HG03439 (cell line): ENCODE data around the gene TCERG1L.
"Not testable (repeated sequence)": the region's sequence is repeated elsewhere in the genome, so short reads cannot be mapped to it uniquely, and the experiment has no call there.

Experiments
- ATAC-seq: cut with Tn5 transposase; IDR thresholded peaks from one replicate; pipeline ENCODE4 v1.9.1; 2021; ENCODE audit warnings: mild to moderate bottlenecking, moderate library complexity; ENCODE audit not compliant: unreplicated experiment

TCERG1L gene

GRCh38 chr10:131092386-131092785, 219.1 kb downstream of the TCERG1L start:
- ATAC-seq, result no peak

DNA sequence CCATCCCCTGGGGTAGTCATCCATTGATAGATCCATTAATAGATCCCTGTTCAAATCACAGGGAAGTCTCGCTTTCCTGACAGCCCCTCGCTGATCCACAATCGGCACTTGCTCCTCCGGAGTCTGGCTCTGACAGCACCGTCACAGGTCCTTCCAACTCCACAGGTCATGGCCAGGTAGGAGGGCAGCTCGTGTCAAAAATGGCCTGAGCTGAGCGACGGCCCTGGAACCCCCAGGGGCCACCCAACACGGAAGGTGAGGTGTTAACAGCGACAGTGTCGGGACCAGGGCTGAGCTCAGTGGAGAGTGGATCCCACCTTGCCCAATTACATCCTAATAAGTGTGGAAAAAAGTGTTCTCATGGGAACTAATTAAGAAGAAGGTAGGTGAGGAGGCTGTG, 219.8 kb downstream of the TCERG1L start:
- ATAC-seq, result no peak

DNA sequence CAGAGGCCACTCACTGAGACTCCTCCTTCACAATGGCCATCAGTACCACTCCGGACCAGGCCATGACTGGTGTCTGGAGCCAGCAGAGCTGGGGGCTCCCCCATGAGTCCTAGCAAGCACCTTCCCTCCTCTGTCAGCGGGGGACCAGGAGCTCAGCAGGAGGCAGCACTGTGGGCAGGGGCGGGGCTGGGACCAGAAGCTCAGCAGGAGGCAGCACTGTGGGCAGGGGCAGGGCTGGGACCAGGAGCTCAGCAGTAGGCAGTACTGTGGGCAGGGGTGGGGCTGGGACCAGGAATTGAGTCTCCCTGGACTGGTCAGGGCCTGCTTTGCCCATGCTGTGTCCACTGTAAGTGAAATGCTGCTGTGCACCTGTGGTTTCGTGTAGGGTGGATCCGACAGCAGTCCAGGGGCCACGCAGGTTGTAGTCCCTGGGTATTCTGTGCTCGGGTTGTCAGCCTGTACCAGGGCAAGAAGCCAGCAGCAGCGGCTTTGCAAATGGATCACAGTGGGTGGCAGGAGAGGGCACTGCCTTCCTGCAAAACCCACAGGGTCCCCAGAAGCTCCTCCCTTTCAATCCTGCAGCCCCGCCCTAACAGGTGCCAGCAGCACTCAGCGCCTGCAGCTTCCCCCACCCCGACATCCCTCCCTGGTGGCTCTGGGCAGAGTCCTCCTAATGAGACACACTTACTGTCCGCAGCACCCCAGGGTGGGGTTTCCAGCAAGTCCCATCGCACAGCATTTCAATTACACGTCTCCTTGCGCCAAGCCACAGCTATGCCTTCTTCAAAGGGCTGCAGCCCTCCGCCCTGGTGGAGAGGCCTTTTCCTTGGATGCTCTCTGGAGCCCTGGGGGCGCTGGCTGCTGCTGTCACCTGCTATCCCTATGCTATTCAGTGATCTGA, 220.5 kb downstream of the TCERG1L start:
- ATAC-seq, result no peak

- ATAC-seq, result no peak
Measured at GRCh38 chr10:131089861-131090260, 221.7 kb downstream of the TCERG1L start.

- no peak for ATAC-seq
Measured at GRCh38 chr10:131089150-131089549, 222.4 kb downstream of the TCERG1L start.

GRCh38 chr10:131088619-131089018, 222.9 kb downstream of the TCERG1L start:
- no peak for ATAC-seq

GRCh38 chr10:131087464-131088215, 223.9 kb downstream of the TCERG1L start:
- ATAC-seq, result no peak

- no peak for ATAC-seq
Measured at GRCh38 chr10:131086511-131086910, 225.0 kb downstream of the TCERG1L start.

DNA sequence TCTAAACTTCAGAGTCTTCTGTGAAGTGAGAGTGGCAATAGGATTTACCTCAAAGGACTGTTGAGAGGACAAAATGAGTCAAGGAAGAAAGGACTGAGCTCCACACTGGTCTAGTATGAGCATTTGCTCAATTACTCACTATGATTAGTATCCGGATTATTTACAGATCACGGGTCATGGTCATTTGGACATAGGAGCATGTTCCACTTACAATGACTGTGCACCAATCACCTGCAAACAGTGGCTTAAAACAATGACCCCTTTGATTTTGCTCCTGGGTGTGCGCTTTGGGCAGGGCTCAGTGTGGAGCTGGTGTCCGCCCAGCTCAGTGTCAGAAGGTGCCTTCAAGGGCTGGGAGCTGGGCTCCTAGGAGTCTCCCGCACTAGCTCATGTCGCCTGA, 225.4 kb downstream of the TCERG1L start:
- no peak for ATAC-seq

GRCh38 chr10:131085091-131085860, 226.2 kb downstream of the TCERG1L start:
- no peak for ATAC-seq

DNA sequence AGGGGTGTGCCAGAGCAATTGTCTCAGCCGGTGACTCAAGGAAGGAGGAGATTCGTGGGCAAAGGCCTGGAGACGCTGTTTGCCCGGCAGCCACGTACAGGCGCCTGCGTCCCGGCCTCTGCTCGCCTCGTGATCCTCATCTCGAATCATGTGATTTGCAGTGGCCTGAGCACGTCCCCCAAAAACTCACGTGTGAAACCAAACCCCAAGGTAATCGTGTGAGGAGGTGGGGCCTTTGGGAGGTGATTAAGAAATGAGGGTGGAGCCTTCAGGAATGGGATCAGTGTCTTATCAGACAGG, 226.8 kb downstream of the TCERG1L start:
- ATAC-seq, result no peak

- no peak for ATAC-seq
Measured at GRCh38 chr10:131083915-131084790, 227.4 kb downstream of the TCERG1L start.

DNA sequence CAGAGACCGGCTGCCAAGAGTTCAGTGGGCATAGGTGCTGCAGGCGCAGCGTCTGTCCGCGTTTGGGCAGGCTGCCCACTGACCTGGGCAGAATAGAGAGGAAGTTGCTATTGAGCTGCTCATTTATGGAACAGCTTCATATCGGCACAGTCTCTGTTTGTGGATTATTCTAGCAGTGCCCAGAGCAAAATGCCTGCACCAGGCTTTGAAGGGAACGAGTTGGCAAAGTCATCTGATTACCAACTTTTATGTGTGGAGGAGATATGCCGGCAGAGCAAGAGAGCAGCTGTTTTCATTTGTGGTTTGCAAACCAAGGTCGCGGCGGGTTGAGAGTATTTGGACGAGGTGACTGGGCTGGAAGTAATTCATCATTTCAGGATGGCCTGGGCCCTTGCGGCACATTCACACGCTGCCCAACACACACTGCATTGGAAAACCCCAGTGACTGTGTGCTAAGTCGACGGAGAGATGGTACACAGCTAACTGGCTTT, 228.5 kb downstream of the TCERG1L start:
- ATAC-seq, result no peak

- no peak for ATAC-seq
Measured at GRCh38 chr10:131082201-131082850, 229.2 kb downstream of the TCERG1L start.

DNA sequence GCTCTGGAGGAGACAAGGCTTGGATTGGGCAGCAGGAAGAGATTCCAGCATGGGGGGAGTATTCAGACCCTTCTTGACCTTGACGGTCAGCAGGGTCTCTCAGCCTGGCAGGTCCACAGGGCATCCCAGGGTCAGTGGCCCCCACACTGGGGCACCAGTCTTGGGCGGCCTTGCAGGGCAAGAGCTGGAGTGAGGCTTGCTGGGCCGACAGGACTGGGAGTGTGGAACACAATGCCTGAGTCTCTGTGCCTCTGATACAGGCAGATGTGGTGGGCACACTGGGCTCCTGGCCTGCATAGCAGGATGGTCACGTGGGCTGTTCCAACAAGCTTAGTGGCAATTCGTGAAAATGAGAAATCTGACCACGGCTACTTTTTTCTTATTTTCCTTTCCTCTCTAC, 229.7 kb downstream of the TCERG1L start:
- ATAC-seq, result no peak

DNA sequence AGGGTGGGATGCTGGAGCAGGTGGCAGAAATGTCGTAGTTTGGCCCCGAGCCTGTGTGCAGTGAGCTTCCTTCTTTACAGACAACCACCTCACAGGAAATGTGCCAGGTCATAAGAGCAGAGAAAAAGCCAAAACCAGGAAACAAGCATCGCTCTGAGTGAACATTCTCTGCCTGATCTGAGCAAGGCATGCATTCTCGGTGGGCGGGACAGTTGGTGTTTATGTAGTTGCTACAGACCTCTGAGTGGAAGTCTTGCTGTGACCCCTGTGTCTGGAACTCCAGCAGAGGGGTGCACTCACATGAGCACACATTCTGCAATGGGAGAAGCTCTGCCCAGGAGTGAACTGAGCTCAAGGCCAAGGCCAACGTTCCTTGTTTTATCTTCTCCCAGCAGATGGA, 230.1 kb downstream of the TCERG1L start:
- ATAC-seq, result no peak

DNA sequence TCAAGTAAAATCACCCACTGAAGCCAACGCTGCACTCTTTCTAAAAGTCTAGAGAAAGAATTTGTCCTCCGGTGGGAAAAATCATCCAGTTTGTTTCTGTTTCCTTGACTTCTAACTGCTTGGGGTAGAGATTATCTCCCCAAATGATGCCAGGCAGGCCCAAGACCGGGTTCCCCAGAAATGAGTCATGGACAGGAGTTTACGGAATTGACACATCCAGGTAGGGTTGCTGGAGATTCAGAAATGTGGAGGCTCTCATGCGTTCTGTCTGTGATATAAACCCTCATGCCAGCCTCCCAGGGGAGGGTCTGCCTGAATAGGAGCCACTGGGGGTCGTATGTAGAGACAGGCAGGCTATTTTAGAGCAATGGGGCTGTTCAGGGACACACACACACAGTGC, 230.9 kb downstream of the TCERG1L start:
- no peak for ATAC-seq

DNA sequence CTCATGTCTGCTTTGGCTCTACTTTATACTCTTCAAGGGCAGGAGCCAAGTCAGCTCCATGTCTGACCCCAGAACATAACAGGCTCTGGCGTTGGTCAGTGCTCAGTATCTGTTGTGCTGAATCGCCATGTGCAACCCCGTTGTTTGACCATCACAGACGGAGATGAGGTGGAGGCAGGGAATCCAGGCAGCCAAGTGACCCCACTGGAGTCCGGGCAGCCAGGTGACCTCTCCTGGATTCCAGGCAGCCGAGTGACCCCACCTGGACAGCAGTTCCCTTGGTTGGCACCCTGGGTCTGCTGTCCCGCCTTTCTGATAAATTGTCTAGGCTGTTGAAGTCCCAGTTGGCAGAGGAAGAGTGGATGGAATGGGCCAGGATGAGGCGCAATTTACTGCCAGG, 232.2 kb downstream of the TCERG1L start:
- ATAC-seq, result no peak

DNA sequence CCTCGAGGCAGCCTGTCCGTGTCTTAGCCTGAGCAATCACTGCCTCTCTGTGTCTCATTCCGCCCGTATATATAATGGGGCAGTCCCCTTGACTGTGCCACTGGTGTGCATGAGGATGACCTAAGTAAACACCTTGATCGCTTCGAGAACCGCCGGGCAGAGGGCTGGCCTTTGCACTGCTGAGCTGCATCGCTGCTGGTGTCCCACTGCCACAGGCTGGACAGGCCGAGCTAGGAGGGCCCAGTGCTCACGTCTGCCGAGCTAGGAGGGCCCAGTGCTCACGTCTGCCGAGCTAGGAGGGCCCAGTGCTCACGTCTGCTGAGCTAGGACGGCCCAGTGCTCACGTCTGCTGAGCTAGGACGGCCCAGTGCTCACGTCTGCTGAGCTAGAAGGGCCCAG, 232.6 kb downstream of the TCERG1L start:
- ATAC-seq, result not testable (repeated sequence)
